IMR-90 (cell line): ENCODE results near the gene PSKH1. TPM values are rescaled to one million over a fixed set of nuclear protein-coding genes. Genes with fewer than 3 reads are reported as not detected.

ENCODE experiments used
- ATAC-seq: fragments of 200-7000 bp; cut with Tn5 transposase; 2 replicates; pipeline ENCODE4 v1.9.1; 2020; ENCODE audit warnings: low read depth, mild to moderate bottlenecking, moderate library complexity
- BruUV-seq: library from RNA; stranded (reverse); fragments of 400-500 nt; replicated peaks from 2 replicates; lab custom pipeline; 2021; lab: Mats Ljungman, UMichigan
- CTCF ChIA-PET: fragments of 300-600 bp; formaldehyde crosslinking; extraction: SDS; loops from one replicate; lab custom pipeline; 2021; ENCODE audit warnings: antibody characterized with exemption; lab: Yijun Ruan, JAX
- POLR2A ChIA-PET: fragments of 300-600 bp; sonication (Branson Sonifier 250); formaldehyde crosslinking; loops from one replicate; lab custom pipeline; 2022; ENCODE audit warnings: antibody characterized with exemption; ENCODE audit not compliant: unreplicated experiment; lab: Charles Lee
- DNase-seq: peaks from one replicate; pipeline ENCODE4 v3.0.0; 2013
- H2AFZ ChIP-seq: replicated peaks from 2 replicates; pipeline ENCODE3; 2013; ENCODE audit warnings: low read length, mild to moderate bottlenecking; ENCODE audit not compliant: poor library complexity
- H2AK5ac ChIP-seq: 2 replicates; pipeline ENCODE4 v1.6.1; 2013; ENCODE audit warnings: low read depth, low read length, inconsistent platforms
- H2AK9ac ChIP-seq: replicated peaks from 2 replicates; pipeline ENCODE3; 2013; ENCODE audit warnings: mild to moderate bottlenecking, low read depth, low read length, moderate library complexity; ENCODE audit not compliant: poor library complexity
- H2BK120ac ChIP-seq: 2 replicates; pipeline ENCODE4 v1.6.1; 2013; ENCODE audit warnings: low read depth, low read length, inconsistent platforms
- H2BK15ac ChIP-seq: 3 replicates; pipeline ENCODE4 v1.6.1; 2013; ENCODE audit warnings: low read depth, low read length, inconsistent platforms
- H2BK20ac ChIP-seq: 2 replicates; pipeline ENCODE4 v1.6.1; 2013; ENCODE audit warnings: low read depth, mild to moderate bottlenecking, inconsistent platforms, low read length, moderate library complexity
- H2BK5ac ChIP-seq: 2 replicates; pipeline ENCODE4 v1.6.1; 2013; ENCODE audit warnings: mild to moderate bottlenecking, low read depth, low read length, inconsistent platforms; ENCODE audit not compliant: poor library complexity, severe bottlenecking
- H3K14ac ChIP-seq: replicated peaks from 2 replicates; pipeline ENCODE4 v1.6.1; 2013; ENCODE audit warnings: low read depth, low read length, inconsistent platforms
- H3K18ac ChIP-seq: 2 replicates; pipeline ENCODE4 v1.6.1; 2013; ENCODE audit warnings: low read depth, low read length, control low read depth
- H3K23ac ChIP-seq: 2 replicates; pipeline ENCODE4 v1.6.1; 2013; ENCODE audit warnings: low read depth, low read length, inconsistent platforms
- H3K27ac ChIP-seq: 2 replicates; pipeline ENCODE4 v1.5.1; 2013; ENCODE audit warnings: mild to moderate bottlenecking, control low read depth, low read length; ENCODE audit not compliant: insufficient read depth
- H3K27me3 ChIP-seq: 2 replicates; pipeline ENCODE4 v1.6.1; 2013; ENCODE audit warnings: low read length; ENCODE audit not compliant: control insufficient read depth, insufficient read depth
- H3K36me3 ChIP-seq: 2 replicates; pipeline ENCODE4 v1.6.1; 2013; ENCODE audit warnings: low read length, mixed read lengths; ENCODE audit not compliant: control insufficient read depth, insufficient read depth
- H3K4ac ChIP-seq: 2 replicates; pipeline ENCODE4 v1.6.1; 2013; ENCODE audit warnings: low read depth, low read length, inconsistent platforms
- H3K4me1 ChIP-seq: 2 replicates; pipeline ENCODE4 v1.6.1; 2013; ENCODE audit warnings: low read length, mixed read lengths; ENCODE audit not compliant: control insufficient read depth, insufficient read depth
- H3K4me2 ChIP-seq: 2 replicates; pipeline ENCODE4 v1.6.1; 2013; ENCODE audit warnings: low read depth, mild to moderate bottlenecking, control low read depth, low read length, moderate library complexity
- H3K4me3 ChIP-seq: 2 replicates; pipeline ENCODE4 v1.5.1; 2013; ENCODE audit warnings: low read depth, mild to moderate bottlenecking, control low read depth, low read length, moderate library complexity; ENCODE audit not compliant: insufficient read depth
- H3K56ac ChIP-seq: 2 replicates; pipeline ENCODE4 v1.6.1; 2013; ENCODE audit warnings: low read length, inconsistent platforms; ENCODE audit not compliant: insufficient read depth; ENCODE audit errors: extremely low read depth
- H3K79me1 ChIP-seq, 2 experiments: 2 replicates each; pipeline ENCODE4 v1.6.1; 2013; ENCODE audit warnings: low read length in 2 of 2, inconsistent platforms in 1 of 2, low read depth in 1 of 2
- H3K9ac ChIP-seq: 2 replicates; pipeline ENCODE4 v1.6.1; 2013; ENCODE audit warnings: low read depth, low read length, control low read depth
- H3K9me1 ChIP-seq: 2 replicates; pipeline ENCODE4 v1.6.1; 2013; ENCODE audit warnings: low read length, inconsistent platforms; ENCODE audit not compliant: insufficient read depth
- H3K9me3 ChIP-seq: 2 replicates; pipeline ENCODE4 v1.6.1; 2013; ENCODE audit warnings: low read length; ENCODE audit not compliant: control insufficient read depth, insufficient read depth
- H4K20me1 ChIP-seq: 2 replicates; pipeline ENCODE4 v1.6.1; 2013; ENCODE audit warnings: low read length, inconsistent platforms; ENCODE audit not compliant: insufficient read depth
- H4K5ac ChIP-seq: 2 replicates; pipeline ENCODE4 v1.6.1; 2013; ENCODE audit warnings: mild to moderate bottlenecking, low read depth, low read length, control low read depth
- H4K8ac ChIP-seq, 2 experiments: 2 replicates each; pipeline ENCODE4 v1.6.1; 2013; ENCODE audit warnings: low read depth in 2 of 2, low read length in 2 of 2, control low read depth in 1 of 2, inconsistent platforms in 1 of 2
- H4K91ac ChIP-seq: 2 replicates; pipeline ENCODE4 v1.6.1; 2013; ENCODE audit warnings: low read depth, low read length, inconsistent platforms; ENCODE audit not compliant: insufficient read depth
- CEBPB ChIP-seq: IDR thresholded peaks from 2 replicates; pipeline ENCODE4 v1.6.1; 2012; ENCODE audit warnings: low read depth, low read length, improper control_type of control experiment
- CHD1 ChIP-seq: IDR thresholded peaks from 2 replicates; pipeline ENCODE4 v1.6.1; 2012; ENCODE audit warnings: low read depth, low read length, improper control_type of control experiment
- FOS ChIP-seq: fragments of 150-350 bp; IDR thresholded peaks from 2 replicates; pipeline ENCODE4 v1.6.1; 2016; ENCODE audit warnings: low read depth, low read length
- MAFK ChIP-seq: IDR thresholded peaks from 2 replicates; pipeline ENCODE4 v1.6.1; 2012; ENCODE audit warnings: low read depth, low read length, improper control_type of control experiment
- MAZ ChIP-seq: IDR thresholded peaks from 2 replicates; pipeline ENCODE4 v1.6.1; 2012; ENCODE audit warnings: low read depth, mild to moderate bottlenecking, low read length, improper control_type of control experiment, moderate library complexity, borderline replicate concordance
- MXI1 ChIP-seq: IDR thresholded peaks from 2 replicates; pipeline ENCODE4 v1.6.1; 2012; ENCODE audit warnings: low read depth, mild to moderate bottlenecking, low read length, moderate library complexity, borderline replicate concordance
- NFE2L2 ChIP-seq: fragments of 150-350 bp; IDR thresholded peaks from 2 replicates; pipeline ENCODE4 v1.6.1; 2016; ENCODE audit warnings: low read depth, mild to moderate bottlenecking, low read length
- POLR2A ChIP-seq: IDR thresholded peaks from 2 replicates; pipeline ENCODE4 v1.6.1; 2012; ENCODE audit warnings: mild to moderate bottlenecking, low read depth, low read length
- RAD21 ChIP-seq: IDR thresholded peaks from 2 replicates; pipeline ENCODE4 v1.6.1; 2012; ENCODE audit warnings: low read length, improper control_type of control experiment
- RCOR1 ChIP-seq: IDR thresholded peaks from 2 replicates; pipeline ENCODE4 v1.6.1; 2012; ENCODE audit warnings: mild to moderate bottlenecking, low read length, improper control_type of control experiment; ENCODE audit not compliant: insufficient replicate concordance
- RFX5 ChIP-seq: IDR thresholded peaks from 2 replicates; pipeline ENCODE4 v1.8.0; 2012; ENCODE audit warnings: low read depth, mild to moderate bottlenecking, low read length, moderate library complexity
- SMC3 ChIP-seq: fragments of 150-350 bp; IDR thresholded peaks from 2 replicates; pipeline ENCODE4 v1.6.1; 2016; ENCODE audit warnings: low read depth, mild to moderate bottlenecking, antibody characterized with exemption, low read length, moderate library complexity
- WGBS, 2 experiments: methylation state at CpG; one replicate each; pipeline versions ENCODE4 v1.1.5 to v1.1.7; 2013; ENCODE audit warnings: missing lambda C conversion rate in 2 of 2; ENCODE audit not compliant: insufficient read length in 1 of 2; ENCODE audit errors: extremely low coverage in 2 of 2; 5-methylcytosine and 5-hydroxymethylcytosine counted together
- dilution Hi-C: fragments of 300-500 bp; cut with HindIII; formaldehyde crosslinking; loops from one replicate; pipeline ENCODE4 v1.14.3; 2018; ENCODE audit warnings: low sequenced_read_pairs; ENCODE audit not compliant: unreplicated experiment
- in situ Hi-C: fragments of 300-500 bp; cut with MboI; formaldehyde crosslinking; loops from 3 replicates; pipeline ENCODE4 v1.14.3; 2019; ENCODE audit warnings: low sequenced_read_pairs, inconsistent platforms, mixed read lengths
- intact Hi-C: fragments of 100-400 bp; cut with micrococcal nuclease; formaldehyde crosslinking; loops from 2 replicates; pipeline ENCODE4 v1.10.0; 2022
- polyA plus RNA-seq, 3 experiments: library from polyadenylated mRNA; depleted of rRNA; stranded (reverse); fragments of >200 nt; gene quantifications; 2 replicates each; pipeline ENCODE4 v1.2.3, GENCODE V29; 2012; ENCODE audit warnings: low replicate concordance in 1 of 3
- total RNA-seq: library from RNA; depleted of rRNA; stranded (reverse); fragments of >200 nt; gene quantifications from 2 replicates; pipeline ENCODE4 v1.2.3, GENCODE V29; 2012
- TF ChIP-seq, protein P1 (sequence below): conservative IDR thresholded peaks from 2 replicates; pipeline ENCODE4 v1.5.1; 2012; ENCODE audit warnings: mild to moderate bottlenecking, low read depth, low read length, improper control_type of control experiment
- TF ChIP-seq, protein P2 (sequence below): fragments of 150-350 bp; IDR thresholded peaks from 2 replicates; pipeline ENCODE4 v1.6.1; 2017; ENCODE audit warnings: mild to moderate bottlenecking, antibody characterized with exemption, low read length, low read depth
- TF ChIP-seq, protein P3 (sequence below): fragments of 150-350 bp; IDR thresholded peaks from 2 replicates; pipeline ENCODE4 v1.6.1; 2016; ENCODE audit warnings: low read depth, mild to moderate bottlenecking, low read length, moderate library complexity, borderline replicate concordance

PSKH1 gene
- total and polyA plus RNA-seq, 2 of the 4 experiments (the other 2 are of a cell fraction), result 11.5 to 26.7 TPM

DNA sequence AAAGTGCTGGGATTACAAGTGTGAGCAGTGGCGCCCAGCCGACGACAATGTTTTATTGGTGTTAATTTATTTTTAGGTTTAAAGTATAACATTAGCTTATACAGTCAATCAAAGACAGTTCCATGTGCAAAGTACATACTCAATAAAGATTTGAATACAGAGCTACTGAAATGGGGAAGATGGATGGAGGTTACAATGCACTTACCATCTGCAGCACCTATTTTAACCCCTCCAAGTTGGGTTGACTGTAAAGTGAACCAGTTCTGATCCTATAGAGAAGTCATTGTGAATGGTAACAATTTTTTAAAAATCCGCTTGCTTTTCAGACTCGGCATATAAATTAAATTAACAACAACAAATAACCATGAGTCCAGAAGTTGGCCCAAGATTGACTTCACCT, 679 bp upstream of the PSKH1 start:
- H2AFZ ChIP-seq, result no peak overlapping the region
- H3K4me1 ChIP-seq, result peaks cover 9% of the 10 kb centered on the region
- H3K9me1 ChIP-seq, result 0 out of 2 replicates have a peak, but pooled peaks cover 12% of the 10 kb centered on the region
- no peak overlapping the region for H2BK15ac ChIP-seq
- H4K5ac ChIP-seq, result no peak overlapping the region; the same call in 1 of the 2 replicates
- H3K23ac ChIP-seq, result no peak overlapping the region
- ChIA-PET CTCF (interaction anchor here (1.6 kb wide), 1 partner anchor 9 kb away, joined by 8 read pairs; no protein-coding TSS in a partner anchor), POLR2A (interaction anchor here (0.6 kb wide), 1 partner anchor 62 kb away, joined by 3 read pairs; no protein-coding TSS in a partner anchor)
- no peak overlapping the region; the same call in 1 of the 2 replicates for H3K4ac ChIP-seq
- no peak for DNase-seq
- H2BK5ac ChIP-seq, result peak overlapping the region; percentile 25
- in situ Hi-C loops (no loop called here), intact Hi-C loops (no loop called here), dilution Hi-C loops (no loop called here)
- no peaks in the 10 kb centered on the region for H3K9me3 ChIP-seq
- no peak overlapping the region for H3K27ac ChIP-seq
- peak overlapping the region; percentile 57; the same call in 1 of the 2 replicates for H3K4me3 ChIP-seq
- peak overlapping the region; percentile 82 for H3K9ac ChIP-seq
- no peak for TF ChIP-seq CEBPB
- TF ChIP-seq NFE2L2, result no peak
- TF ChIP-seq, protein P1, sequence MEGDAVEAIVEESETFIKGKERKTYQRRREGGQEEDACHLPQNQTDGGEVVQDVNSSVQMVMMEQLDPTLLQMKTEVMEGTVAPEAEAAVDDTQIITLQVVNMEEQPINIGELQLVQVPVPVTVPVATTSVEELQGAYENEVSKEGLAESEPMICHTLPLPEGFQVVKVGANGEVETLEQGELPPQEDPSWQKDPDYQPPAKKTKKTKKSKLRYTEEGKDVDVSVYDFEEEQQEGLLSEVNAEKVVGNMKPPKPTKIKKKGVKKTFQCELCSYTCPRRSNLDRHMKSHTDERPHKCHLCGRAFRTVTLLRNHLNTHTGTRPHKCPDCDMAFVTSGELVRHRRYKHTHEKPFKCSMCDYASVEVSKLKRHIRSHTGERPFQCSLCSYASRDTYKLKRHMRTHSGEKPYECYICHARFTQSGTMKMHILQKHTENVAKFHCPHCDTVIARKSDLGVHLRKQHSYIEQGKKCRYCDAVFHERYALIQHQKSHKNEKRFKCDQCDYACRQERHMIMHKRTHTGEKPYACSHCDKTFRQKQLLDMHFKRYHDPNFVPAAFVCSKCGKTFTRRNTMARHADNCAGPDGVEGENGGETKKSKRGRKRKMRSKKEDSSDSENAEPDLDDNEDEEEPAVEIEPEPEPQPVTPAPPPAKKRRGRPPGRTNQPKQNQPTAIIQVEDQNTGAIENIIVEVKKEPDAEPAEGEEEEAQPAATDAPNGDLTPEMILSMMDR, result no peak
- TF ChIP-seq MAZ, result no peak
- no peak for TF ChIP-seq MAFK
- TF ChIP-seq RFX5, result no peak
- TF ChIP-seq MXI1, result no peak
- TF ChIP-seq SMC3, result no peak
- TF ChIP-seq FOS, result no peak
- no peak for TF ChIP-seq CHD1
- TF ChIP-seq, protein P2, sequence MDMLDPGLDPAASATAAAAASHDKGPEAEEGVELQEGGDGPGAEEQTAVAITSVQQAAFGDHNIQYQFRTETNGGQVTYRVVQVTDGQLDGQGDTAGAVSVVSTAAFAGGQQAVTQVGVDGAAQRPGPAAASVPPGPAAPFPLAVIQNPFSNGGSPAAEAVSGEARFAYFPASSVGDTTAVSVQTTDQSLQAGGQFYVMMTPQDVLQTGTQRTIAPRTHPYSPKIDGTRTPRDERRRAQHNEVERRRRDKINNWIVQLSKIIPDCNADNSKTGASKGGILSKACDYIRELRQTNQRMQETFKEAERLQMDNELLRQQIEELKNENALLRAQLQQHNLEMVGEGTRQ, result no peak
- no peak for TF ChIP-seq RCOR1
- no peak for TF ChIP-seq RAD21
- TF ChIP-seq, protein P3, sequence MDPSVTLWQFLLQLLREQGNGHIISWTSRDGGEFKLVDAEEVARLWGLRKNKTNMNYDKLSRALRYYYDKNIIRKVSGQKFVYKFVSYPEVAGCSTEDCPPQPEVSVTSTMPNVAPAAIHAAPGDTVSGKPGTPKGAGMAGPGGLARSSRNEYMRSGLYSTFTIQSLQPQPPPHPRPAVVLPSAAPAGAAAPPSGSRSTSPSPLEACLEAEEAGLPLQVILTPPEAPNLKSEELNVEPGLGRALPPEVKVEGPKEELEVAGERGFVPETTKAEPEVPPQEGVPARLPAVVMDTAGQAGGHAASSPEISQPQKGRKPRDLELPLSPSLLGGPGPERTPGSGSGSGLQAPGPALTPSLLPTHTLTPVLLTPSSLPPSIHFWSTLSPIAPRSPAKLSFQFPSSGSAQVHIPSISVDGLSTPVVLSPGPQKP, result no peak
- no peak for TF ChIP-seq POLR2A
- peaks cover 18% of the 10 kb centered on the region for H4K20me1 ChIP-seq
- H4K91ac ChIP-seq, result no peak overlapping the region
- no TSS peak for BruUV-seq
- no peaks in the 10 kb centered on the region for H3K27me3 ChIP-seq
- ATAC-seq, result no peak
- no peak overlapping the region for H2BK20ac ChIP-seq
- no peak overlapping the region for H3K18ac ChIP-seq
- peak overlapping the region; percentile 73 to 85 for H4K8ac ChIP-seq
- peaks cover 10 to 40% of the 10 kb centered on the region in 2 experiments for H3K79me1 ChIP-seq
- no CpG with 5 or more reads among the region's 5 CpGs for WGBS, 2 experiments
- H3K56ac ChIP-seq, result no peak overlapping the region
- no peaks in the 10 kb centered on the region for H3K36me3 ChIP-seq
- H2AK9ac ChIP-seq, result no peak overlapping the region
- no peak overlapping the region for H2BK120ac ChIP-seq
- no peak overlapping the region for H2AK5ac ChIP-seq
- 0 out of 2 replicates have a peak overlapping the region, but pooled peaks have one; percentile 90 for H3K14ac ChIP-seq
- peak overlapping the region; percentile 90 for H3K4me2 ChIP-seq
